Keratinocyte (primary cell): ENCODE data around the gene CFAP57.

Experiments
- EZH2 ChIP-seq: IDR thresholded peaks from one replicate; pipeline ENCODE4 v1.6.1; 2012; ENCODE audit warnings: inconsistent platforms, mild to moderate bottlenecking, low read length, moderate library complexity
- TF ChIP-seq, protein P1 (sequence below), 3 experiments: IDR thresholded peaks in 1 of 3; conservative IDR thresholded peaks in 1 of 3; optimal IDR thresholded peaks in 1 of 3; 2 replicates in 2 of 3; 3 replicates in 1 of 3; pipeline versions ENCODE3 to v1.5.1; 2011; ENCODE audit warnings: low read length in 3 of 3, mild to moderate bottlenecking in 3 of 3, moderate library complexity in 2 of 3, control low read depth in 1 of 3, inconsistent platforms in 1 of 3; ENCODE audit not compliant: insufficient read depth in 2 of 3; ENCODE audit errors: extremely low read depth in 1 of 3

DNA sequence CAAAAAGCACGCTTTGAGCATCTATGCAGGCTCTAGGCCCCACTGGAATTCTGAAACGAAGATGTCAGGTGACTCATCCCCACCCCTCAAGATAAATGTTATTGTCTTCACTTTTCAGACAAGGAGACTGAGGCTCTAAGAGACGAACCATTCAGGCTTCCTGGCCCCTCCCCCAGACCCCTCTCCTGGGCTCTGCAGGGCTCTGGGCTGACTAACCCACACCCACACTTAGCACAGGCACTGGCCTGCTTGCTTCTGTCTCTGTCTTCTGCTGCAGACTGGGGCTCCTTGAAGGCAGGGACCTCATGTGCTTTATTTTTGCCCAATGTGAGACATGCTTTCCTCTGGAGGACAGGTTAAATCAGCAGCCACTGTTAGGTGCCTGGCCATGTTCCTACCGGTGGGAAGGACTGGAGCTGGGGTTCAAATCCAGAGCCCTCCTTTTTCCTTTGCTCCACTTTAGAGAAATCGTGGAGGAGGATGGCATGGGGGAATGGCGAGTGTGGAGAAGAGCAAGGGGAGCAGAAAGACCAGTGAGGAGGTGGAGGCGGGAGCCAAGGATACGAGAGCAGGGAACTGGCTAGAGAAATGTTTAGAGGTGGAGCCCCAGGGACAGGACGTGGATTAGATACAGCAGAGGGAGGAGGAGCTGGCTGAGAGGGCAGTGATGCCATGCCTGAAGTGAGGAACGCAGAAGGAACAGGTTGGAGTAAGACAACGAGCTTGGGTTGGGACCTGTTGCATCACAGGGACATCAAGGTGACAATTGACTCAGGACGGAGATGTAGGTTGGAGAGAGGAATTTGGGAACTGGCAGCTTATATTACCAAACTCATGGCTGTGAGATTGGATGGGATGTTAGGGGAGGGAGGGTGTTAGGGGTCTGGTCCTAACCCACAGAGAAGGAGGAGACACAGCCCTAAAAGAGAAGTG lies 99.3 kb downstream of the CFAP57 start:
- TF ChIP-seq, protein P1, sequence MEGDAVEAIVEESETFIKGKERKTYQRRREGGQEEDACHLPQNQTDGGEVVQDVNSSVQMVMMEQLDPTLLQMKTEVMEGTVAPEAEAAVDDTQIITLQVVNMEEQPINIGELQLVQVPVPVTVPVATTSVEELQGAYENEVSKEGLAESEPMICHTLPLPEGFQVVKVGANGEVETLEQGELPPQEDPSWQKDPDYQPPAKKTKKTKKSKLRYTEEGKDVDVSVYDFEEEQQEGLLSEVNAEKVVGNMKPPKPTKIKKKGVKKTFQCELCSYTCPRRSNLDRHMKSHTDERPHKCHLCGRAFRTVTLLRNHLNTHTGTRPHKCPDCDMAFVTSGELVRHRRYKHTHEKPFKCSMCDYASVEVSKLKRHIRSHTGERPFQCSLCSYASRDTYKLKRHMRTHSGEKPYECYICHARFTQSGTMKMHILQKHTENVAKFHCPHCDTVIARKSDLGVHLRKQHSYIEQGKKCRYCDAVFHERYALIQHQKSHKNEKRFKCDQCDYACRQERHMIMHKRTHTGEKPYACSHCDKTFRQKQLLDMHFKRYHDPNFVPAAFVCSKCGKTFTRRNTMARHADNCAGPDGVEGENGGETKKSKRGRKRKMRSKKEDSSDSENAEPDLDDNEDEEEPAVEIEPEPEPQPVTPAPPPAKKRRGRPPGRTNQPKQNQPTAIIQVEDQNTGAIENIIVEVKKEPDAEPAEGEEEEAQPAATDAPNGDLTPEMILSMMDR (optimal IDR thresholded peaks at IDR 0.05 in 1 of 3, IDR thresholded peaks at IDR 0.05 in 1 of 3, conservative IDR thresholded peaks at IDR 0.05 in 1 of 3; ENCODE audit: extremely low read depth in 1 of 3, insufficient read depth in 2 of 3, low read length in 3 of 3), result no peak
- no peak for TF ChIP-seq EZH2
